ENCODE data around the gene SP140L.

DNA sequence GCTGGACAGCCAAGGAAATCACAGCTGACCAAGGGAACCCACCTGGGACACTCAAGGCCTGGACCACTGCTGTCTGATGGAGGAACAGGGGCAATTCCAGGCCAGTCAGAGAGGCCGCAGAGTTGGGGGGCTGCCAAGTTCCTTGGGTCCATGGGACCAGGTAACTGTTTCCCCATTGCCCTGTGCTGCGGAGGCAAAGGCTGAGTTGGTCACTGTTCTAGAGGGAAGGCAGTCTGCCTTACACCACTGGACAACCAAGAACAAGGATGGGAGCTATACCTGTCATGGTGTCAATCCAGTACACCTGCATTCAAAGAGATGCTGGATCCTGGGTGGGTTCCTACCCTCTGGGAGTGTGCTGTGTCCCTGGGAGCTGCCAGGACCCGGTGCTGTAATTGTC lies 9.6 kb upstream of the SP140L start:
- TF ChIP-seq, protein P1, sequence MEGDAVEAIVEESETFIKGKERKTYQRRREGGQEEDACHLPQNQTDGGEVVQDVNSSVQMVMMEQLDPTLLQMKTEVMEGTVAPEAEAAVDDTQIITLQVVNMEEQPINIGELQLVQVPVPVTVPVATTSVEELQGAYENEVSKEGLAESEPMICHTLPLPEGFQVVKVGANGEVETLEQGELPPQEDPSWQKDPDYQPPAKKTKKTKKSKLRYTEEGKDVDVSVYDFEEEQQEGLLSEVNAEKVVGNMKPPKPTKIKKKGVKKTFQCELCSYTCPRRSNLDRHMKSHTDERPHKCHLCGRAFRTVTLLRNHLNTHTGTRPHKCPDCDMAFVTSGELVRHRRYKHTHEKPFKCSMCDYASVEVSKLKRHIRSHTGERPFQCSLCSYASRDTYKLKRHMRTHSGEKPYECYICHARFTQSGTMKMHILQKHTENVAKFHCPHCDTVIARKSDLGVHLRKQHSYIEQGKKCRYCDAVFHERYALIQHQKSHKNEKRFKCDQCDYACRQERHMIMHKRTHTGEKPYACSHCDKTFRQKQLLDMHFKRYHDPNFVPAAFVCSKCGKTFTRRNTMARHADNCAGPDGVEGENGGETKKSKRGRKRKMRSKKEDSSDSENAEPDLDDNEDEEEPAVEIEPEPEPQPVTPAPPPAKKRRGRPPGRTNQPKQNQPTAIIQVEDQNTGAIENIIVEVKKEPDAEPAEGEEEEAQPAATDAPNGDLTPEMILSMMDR (IDR thresholded peaks at IDR 0.05): no peak
- no peak for TF ChIP-seq POLR2AphosphoS5 (IDR thresholded peaks at IDR 0.05; ENCODE audit: low read depth, low read length)
- no peak for TF ChIP-seq SIN3A (IDR thresholded peaks at IDR 0.05; ENCODE audit: borderline replicate concordance, insufficient read depth, low read depth, low read length)
- no peak for TF ChIP-seq TCF7L2 (IDR thresholded peaks at IDR 0.05; ENCODE audit: low read depth, low read length)
